Lower lobe of right lung (tissue), 2 donors: ENCODE measurements around the gene SLC10A3. TPM values are rescaled to one million over a fixed set of nuclear protein-coding genes. Genes with fewer than 3 reads are reported as not detected.

Source experiments
- ATAC-seq, 2 donors: fragments of 200-7000 bp; cut with Tn5 transposase; one replicate each; pipeline ENCODE4 v1.9.1; 2020 to 2022; ENCODE audit warnings: mild to moderate bottlenecking in 2 of 2, moderate library complexity in 2 of 2
- DNase-seq: peaks from one replicate; pipeline ENCODE4 v3.0.0-alpha.2; 2020
- H3K27ac ChIP-seq: fragments of 200-600 bp; one replicate; pipeline ENCODE4 v1.8.0; 2022
- H3K27me3 ChIP-seq: fragments of 200-600 bp; one replicate; pipeline ENCODE4 v1.8.0; 2022; ENCODE audit warnings: low read depth
- H3K36me3 ChIP-seq: fragments of 200-600 bp; one replicate; pipeline ENCODE4 v1.8.0; 2022; ENCODE audit warnings: mild to moderate bottlenecking
- H3K4me1 ChIP-seq: fragments of 200-600 bp; one replicate; pipeline ENCODE4 v1.8.0; 2022
- H3K4me3 ChIP-seq: fragments of 200-600 bp; one replicate; pipeline ENCODE4 v1.8.0; 2022; ENCODE audit warnings: mild to moderate bottlenecking
- H3K9me3 ChIP-seq: fragments of 200-600 bp; one replicate; pipeline ENCODE4 v1.8.0; 2022
- intact Hi-C: fragments of 100-400 bp; cut with DNase I; formaldehyde crosslinking; loops from one replicate; pipeline ENCODE4 v1.11.0; 2022
- total RNA-seq: library from RNA; stranded (reverse); fragmentation: NEBNext Ultra II Directional; extraction: Animal tissue kit (Norgen Biotek cat#: 25700); gene quantifications from one replicate; pipeline ENCODE4 v1.2.1, GENCODE V29; 2021
- TF ChIP-seq, protein P1 (sequence below): fragments of 200-600 bp; IDR thresholded peaks from one replicate; pipeline ENCODE4 v1.8.0; 2022; ENCODE audit warnings: antibody characterized with exemption, mild to moderate bottlenecking
- donor health status: DM: no; HTN: yes; CAD: no; lungs with severe emphysema.

Gene SLC10A3
- total RNA-seq, 1 donor from 2014 or later, result 20.2 TPM

- peaks cover 41% of the 10 kb centered on the region for H3K36me3 ChIP-seq
- peak overlapping the region; percentile 67 for H3K27ac ChIP-seq
Measured at GRCh38 chrX:154443479-154443910, 46.9 kb downstream of the SLC10A3 start.

GRCh38 chrX:154441984-154442707 lies 48.3 kb downstream of the SLC10A3 start:
- Histone ChIP-seq H3K27ac (no peak overlapping the region), H3K27me3 (no peaks in the 10 kb centered on the region), H3K9me3 (no peaks in the 10 kb centered on the region), H3K4me3 (no peak overlapping the region), H3K4me1 (peaks cover 21% of the 10 kb centered on the region), H3K36me3 (peaks cover 32% of the 10 kb centered on the region)
- intact Hi-C loops, result no loop called here
- no peak for DNase-seq
- TF ChIP-seq, protein P1, sequence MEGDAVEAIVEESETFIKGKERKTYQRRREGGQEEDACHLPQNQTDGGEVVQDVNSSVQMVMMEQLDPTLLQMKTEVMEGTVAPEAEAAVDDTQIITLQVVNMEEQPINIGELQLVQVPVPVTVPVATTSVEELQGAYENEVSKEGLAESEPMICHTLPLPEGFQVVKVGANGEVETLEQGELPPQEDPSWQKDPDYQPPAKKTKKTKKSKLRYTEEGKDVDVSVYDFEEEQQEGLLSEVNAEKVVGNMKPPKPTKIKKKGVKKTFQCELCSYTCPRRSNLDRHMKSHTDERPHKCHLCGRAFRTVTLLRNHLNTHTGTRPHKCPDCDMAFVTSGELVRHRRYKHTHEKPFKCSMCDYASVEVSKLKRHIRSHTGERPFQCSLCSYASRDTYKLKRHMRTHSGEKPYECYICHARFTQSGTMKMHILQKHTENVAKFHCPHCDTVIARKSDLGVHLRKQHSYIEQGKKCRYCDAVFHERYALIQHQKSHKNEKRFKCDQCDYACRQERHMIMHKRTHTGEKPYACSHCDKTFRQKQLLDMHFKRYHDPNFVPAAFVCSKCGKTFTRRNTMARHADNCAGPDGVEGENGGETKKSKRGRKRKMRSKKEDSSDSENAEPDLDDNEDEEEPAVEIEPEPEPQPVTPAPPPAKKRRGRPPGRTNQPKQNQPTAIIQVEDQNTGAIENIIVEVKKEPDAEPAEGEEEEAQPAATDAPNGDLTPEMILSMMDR, result no peak
- ATAC-seq, result no peak

More at GRCh38 chrX:154443479-154443910, 46.9 kb downstream of the SLC10A3 start:
- intact Hi-C loops, result no loop called here
- Histone ChIP-seq H3K4me3 (peak overlapping the region; percentile 67), H3K4me1 (peaks cover 17% of the 10 kb centered on the region), H3K27me3 (no peaks in the 10 kb centered on the region), H3K9me3 (no peaks in the 10 kb centered on the region)
- ATAC-seq (peak; percentile 5 to 7), DNase-seq (no peak)
- TF ChIP-seq, protein P1, result no peak

- no peaks in the 10 kb centered on the region for H3K9me3 ChIP-seq
- H3K27ac ChIP-seq, result no peak overlapping the region
- ATAC-seq, result no peak
- peaks cover 32% of the 10 kb centered on the region for H3K36me3 ChIP-seq
- H3K27me3 ChIP-seq, result no peaks in the 10 kb centered on the region
- H3K4me3 ChIP-seq, result no peak overlapping the region
- TF ChIP-seq, protein P1, result no peak
- no peak for DNase-seq
- H3K4me1 ChIP-seq, result peaks cover 21% of the 10 kb centered on the region
- intact Hi-C loops, result no loop called here
Measured at GRCh38 chrX:154441564-154441963, 48.9 kb downstream of the SLC10A3 start.

GRCh38 chrX:154440623-154441357 lies 49.6 kb downstream of the SLC10A3 start:
- H3K36me3 ChIP-seq, result peaks cover 32% of the 10 kb centered on the region
- DNase-seq (no peak), ATAC-seq (no peak)
- intact Hi-C loops, result no loop called here
- no peaks in the 10 kb centered on the region for H3K27me3 ChIP-seq
- TF ChIP-seq, protein P1, result no peak
- H3K27ac ChIP-seq, result no peak overlapping the region
- H3K4me1 ChIP-seq, result peaks cover 24% of the 10 kb centered on the region
- H3K9me3 ChIP-seq, result no peaks in the 10 kb centered on the region
- H3K4me3 ChIP-seq, result no peak overlapping the region

- TF ChIP-seq, protein P1, result no peak
- Histone ChIP-seq H3K4me3 (no peak overlapping the region), H3K27ac (no peak overlapping the region), H3K9me3 (no peaks in the 10 kb centered on the region), H3K36me3 (peaks cover 39% of the 10 kb centered on the region), H3K27me3 (no peaks in the 10 kb centered on the region), H3K4me1 (peaks cover 14% of the 10 kb centered on the region)
- no peak for ATAC-seq
- intact Hi-C loops, result no loop called here
- DNase-seq, result no peak
Measured at GRCh38 chrX:154439841-154440240, 50.6 kb downstream of the SLC10A3 start.
